HG02642 (cell line): ENCODE data around the gene COQ3.

Experiments used
- ATAC-seq: cut with Tn5 transposase; IDR thresholded peaks from one replicate; pipeline ENCODE4 v1.9.1; 2021; ENCODE audit warnings: mild to moderate bottlenecking; ENCODE audit not compliant: unreplicated experiment, poor library complexity

COQ3 gene

GRCh38 chr6:99393698-99394531, at the start of gene COQ3:
Gene COQ3 (minus strand): TSS chr6:99394195. CDS start chr6:99394179, 16 bp downstream.
- peak; percentile 79 for ATAC-seq

GRCh38 chr6:99434702-99435530, 40.9 kb upstream of the COQ3 start:
- ATAC-seq, result peak; percentile 68

DNA sequence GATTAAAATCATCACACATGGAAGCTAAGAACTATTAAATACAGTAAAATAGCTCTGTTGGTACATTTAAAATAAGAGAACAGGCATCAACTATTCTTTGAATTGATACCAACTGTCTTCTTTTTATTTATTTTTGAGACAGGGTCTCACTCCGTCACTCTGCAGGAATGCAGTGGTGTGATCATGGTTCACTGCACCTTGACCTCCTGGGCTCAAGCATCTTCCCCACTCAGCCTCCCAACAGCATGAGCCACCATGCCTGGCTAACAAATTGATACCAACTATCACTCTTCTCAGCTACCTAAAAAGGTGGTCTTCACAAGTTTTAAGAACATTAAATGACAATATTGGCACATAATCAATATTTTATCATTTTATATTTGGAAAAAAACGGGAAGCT, 38.9 kb upstream of the COQ3 start:
- ATAC-seq, result no peak

GRCh38 chr6:99431901-99432300, 37.9 kb upstream of the COQ3 start:
- ATAC-seq, result no peak

- ATAC-seq, result no peak
These were observed 34.0 kb upstream of the COQ3 start for GRCh38 chr6:99427988-99428387.

DNA sequence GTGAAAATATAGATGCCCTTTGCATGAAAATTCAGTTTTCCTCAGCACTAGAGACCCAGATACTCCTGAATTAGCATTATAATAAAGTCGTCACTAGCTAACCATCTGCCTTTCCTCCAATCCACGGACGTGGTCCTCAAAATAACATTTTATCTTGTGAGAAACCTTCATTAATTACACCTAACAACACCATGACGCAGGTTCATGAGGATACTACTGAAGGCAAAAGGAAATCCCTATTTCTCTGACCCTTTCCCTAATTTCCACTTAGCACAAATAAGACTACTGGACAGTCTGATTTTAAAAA, 32.4 kb upstream of the COQ3 start:
- no peak for ATAC-seq

DNA sequence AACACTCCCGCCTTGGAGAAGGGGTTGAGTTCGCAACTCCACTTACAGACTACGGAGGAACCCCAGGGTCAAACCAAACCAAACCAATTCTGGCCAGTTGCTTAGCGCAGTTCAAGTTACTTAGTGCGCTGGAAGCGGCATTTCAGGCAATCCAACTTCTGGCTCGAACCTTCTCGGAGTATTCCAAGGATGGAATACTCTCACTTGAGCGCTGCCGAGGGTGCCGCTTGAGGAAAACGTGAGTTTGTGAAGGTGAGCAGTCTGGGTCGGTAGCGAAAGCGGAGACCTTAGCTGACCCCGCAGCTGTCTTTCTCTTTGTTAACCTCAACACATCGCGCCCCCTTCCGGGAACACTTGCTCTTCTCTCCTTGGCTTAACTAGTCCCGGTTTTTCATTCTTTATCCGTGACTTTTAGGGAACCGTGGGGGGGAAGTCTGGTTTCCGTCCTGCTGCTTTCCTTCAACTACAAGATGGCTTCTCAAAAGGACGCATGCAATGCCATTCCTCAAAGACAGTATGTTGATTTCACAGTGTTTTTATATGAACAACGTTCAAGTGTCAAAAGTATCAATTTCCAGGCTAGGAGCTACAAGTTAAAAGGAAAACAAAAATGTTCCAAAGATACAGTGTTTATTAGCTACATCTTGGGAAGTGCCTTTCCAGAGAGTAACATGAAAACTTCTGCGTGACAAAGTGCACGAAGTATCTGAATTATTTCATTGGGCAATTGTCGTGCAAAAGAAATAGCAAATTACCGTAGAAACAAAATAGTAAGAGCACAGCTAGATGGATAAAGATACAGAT, 31.9 kb upstream of the COQ3 start:
- peak; percentile 62 for ATAC-seq

GRCh38 chr6:99424761-99425646, 31.0 kb upstream of the COQ3 start, which contains the start of gene PNISR:
Gene PNISR (minus strand): TSS chr6:99425308. CDS start chr6:99414659, 10,649 bp downstream.
- peak; percentile 90 for ATAC-seq

DNA sequence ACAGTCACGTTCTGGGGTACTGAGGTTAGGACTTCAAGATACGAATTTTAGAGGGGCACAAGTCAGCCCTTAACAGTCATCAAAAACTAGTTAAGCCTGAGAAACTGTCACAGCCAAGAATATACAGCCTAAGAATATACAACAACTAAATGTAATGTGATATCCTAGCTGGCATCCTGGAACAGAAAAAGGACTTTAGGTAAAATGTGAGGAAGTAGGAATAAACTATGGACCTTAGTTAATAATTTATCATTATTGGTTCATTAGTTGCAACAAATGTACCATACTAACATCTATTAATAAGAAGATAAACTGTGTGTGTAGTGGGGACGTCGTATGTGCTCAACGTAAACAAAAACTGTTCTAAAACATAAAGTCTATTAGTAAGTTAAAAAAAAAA, 30.0 kb upstream of the COQ3 start:
- no peak for ATAC-seq

- no peak for ATAC-seq
These were observed 28.9 kb upstream of the COQ3 start for GRCh38 chr6:99422912-99423311.

DNA sequence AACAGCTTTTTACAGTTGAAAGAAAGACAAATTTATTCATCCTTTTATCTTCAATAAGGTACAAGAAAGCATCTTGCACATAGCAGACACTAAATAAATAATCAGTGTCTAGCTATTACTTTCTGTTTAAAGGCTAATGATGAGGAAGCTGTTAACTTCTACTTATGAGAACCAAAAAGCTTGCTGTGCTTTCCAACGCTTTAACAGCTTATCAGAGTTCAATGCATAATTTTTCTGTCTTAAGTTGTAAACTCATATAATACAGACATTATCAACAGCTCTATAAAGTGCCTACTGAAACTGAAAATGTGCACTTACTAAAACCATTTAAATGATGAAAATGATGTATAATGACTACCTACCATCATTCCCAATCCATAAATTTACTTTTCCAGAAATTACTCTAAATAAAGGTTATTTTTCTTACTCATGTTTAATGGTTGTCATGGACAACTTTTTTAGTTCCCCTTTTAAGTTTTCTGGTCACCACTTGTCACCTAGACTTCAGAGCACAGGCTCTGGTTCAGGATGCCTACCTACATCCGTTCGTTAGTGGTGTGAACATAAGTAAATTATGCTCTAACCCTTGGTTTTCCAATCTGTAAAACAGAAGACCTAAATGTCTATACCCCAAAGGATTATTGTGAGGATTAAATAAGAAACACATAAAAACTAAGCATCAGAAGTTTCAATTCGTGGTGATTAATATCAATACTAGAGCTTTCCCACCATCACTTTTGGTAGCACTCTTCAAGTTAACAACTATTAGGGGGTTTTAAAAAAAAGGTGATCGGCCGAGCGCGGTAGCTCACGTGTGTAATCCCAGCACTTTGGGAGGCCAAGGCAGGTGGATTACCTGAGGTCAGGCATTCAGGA, 23.1 kb upstream of the COQ3 start:
- peak; percentile 87 for ATAC-seq

DNA sequence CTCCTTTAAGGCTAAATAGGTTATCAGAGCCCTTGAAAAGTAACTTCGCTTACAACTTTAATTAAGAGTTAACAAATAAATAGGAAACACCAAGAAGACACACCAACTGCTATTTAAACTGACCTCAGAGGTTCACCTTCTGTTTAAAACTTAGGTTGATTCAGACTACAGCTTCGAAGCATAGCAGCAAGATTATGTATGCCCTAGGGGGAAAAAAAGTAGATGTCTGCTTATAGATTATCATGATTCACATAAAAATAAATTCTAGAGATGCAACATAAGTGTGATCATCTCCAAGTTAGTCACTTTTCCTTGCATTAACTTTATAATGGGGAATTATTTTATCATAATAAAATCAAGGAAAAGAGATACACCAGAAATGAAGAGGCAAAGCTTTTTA, 22.2 kb upstream of the COQ3 start:
- ATAC-seq, result no peak

DNA sequence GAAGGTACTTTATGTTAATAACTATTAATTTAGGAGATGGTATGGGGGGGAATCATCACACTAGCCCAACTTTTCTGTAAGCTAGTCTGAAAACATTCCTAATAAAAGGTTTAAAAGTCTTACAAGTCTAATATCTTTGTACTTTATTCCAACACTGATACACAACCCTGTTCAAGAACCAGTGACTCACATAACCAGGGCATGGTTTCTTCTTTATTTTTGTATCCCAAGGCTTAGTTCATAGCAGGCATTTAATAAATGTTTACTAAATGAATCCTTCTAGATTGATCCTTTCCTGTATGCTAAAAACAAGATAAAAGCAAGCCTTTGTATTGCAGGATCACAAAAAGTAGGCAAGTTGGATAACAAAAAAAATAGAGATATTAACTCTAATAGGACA, 21.5 kb upstream of the COQ3 start:
- ATAC-seq, result no peak

DNA sequence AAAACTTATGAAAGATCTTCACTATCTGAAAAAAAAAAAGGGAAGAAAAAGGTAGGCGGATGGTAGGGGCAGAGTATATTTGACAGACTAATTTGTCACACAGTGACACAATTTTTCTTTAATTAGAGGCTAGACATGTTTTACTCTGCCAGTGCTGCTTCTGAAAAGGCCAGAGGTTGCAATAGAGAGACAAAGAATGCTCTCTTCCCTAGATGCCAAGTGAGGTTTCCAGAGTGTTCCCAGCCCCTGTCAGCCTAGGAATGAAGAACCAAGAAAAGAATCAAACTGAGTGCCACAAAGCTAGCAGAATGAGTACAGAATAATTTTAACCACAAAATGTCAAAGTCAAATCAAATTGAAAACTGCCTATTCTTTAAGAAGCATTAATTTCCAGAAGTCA, 18.1 kb upstream of the COQ3 start:
- ATAC-seq, result no peak

- no peak for ATAC-seq
These were observed 15.7 kb upstream of the COQ3 start for GRCh38 chr6:99409672-99410071.

DNA sequence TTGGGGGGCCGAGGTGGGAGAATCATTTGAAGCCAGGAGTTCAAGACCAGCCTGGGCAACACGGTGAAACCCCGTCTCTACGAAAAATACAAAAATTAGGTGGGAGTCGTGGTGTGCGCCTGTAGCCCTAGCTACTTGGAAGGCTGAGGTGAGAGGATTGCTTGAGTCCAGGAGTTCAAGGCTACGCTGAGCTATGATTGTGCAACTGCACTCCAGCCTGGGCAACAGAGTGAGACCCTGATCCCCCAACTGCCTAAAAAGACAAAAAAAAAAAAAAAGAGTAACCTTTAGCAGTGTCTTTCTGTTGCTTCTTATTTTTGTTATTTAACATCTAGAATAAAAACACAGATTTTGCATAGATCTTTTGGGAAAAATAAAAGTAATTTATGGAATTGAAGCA, 13.1 kb upstream of the COQ3 start:
- ATAC-seq, result no peak

DNA sequence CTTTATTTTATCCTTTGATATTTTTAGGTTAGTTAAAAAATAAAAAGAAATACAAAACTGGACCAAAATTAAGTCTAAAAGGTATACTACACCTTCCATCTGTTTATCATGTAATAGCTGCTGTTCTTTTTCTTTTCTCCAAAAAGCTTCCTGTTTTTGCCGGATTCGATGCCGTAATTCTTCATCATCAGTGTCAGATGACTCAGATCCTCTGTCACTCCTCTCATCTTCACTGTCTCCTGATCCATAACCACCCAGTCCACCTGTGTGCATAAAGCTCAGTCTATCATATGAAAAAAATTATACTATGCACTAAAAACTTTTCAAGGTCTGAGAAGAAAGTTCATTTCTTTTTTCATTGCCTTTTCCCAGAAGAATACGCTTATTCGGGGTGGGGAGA, 8.5 kb upstream of the COQ3 start:
- ATAC-seq, result no peak

DNA sequence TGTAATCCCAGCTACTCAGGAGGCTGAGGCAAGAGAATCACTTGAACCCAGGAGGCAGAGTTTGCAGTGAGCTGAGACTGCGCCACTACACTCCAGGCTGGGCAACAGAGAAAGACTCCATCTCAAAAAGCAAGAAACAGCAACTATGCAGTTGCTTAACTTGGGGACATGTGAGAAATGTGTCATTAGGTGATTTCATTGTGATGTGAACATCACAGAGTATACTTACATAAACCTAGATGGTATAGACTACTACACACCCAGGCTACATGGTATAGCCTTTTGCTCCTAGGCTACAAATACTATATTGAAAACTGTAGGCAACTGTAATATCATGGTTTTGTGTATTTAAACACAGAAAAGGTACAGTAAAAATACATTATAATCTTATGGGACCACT, 3.3 kb upstream of the COQ3 start:
- no peak for ATAC-seq

GRCh38 chr6:99393366-99393697, 663 bp downstream of the COQ3 start:
- ATAC-seq, result peak; percentile 16
